GM19351 (cell line): ENCODE data around the gene DLG5.

Source experiments
- ATAC-seq: cut with Tn5 transposase; IDR thresholded peaks from one replicate; pipeline ENCODE4 v1.9.1; 2021; ENCODE audit warnings: mild to moderate bottlenecking, moderate library complexity; ENCODE audit not compliant: unreplicated experiment

The DLG5 gene

DNA sequence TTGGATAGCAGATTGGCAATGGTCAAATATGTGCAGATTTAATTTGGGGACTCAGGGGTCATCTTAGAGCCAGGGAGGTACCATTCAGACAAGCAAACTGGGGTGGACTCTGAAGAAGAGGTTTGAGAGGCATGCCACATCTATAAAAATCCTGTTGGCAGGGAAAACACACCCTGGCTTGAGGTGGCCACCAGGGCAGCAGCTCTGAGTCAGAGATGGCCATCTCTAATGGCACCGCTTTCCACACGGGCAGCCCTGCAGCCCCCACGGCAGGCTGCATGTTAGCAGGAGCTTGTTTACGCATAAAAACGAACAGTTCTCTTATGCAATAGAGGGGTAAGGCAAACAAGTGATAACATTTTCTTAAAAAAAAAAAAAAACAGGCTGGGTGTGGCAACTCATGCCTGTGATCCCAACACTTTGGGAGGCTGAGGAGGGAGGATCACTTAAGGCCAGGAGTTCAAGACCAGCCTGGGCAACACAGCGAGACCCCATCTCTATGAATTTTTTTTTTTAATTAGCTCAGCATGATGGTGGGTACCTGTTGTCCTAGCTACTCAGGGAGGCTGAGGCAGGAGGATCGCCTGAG is 14.9 kb downstream of the DLG5 start:
- ATAC-seq: no peak

DNA sequence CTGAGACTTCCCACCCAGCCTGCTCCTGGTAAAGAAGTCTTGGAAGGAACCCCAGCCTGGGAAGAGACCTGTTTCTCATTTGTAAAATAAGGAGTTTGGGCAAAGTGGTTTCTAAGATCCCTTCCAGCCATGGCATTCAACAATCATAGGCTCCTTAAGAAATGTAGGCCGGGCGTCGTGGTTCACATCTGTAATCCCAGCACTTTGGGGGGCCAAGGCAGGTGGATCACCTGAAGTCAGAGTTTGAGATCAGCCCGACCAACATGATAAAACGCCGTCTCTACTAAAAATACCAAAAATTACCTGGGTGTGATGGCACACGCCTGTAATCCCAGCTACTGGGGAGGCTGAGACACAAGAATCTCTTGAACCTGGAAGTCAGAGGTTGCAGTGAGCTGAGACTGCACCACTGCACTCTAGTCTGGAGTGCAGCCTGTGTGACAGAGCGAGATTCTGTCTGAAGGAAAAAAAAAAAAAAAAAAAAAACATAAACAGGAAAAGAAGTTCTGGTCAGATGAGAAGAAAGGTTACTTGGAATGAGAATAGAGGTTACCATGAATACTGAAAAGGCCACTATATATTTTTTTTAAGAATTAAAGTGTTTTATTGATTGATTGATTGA is 15.9 kb downstream of the DLG5 start:
- no peak for ATAC-seq

- no peak for ATAC-seq
Observed at GRCh38 chr10:77909749-77910375, 16.7 kb downstream of the DLG5 start.

DNA sequence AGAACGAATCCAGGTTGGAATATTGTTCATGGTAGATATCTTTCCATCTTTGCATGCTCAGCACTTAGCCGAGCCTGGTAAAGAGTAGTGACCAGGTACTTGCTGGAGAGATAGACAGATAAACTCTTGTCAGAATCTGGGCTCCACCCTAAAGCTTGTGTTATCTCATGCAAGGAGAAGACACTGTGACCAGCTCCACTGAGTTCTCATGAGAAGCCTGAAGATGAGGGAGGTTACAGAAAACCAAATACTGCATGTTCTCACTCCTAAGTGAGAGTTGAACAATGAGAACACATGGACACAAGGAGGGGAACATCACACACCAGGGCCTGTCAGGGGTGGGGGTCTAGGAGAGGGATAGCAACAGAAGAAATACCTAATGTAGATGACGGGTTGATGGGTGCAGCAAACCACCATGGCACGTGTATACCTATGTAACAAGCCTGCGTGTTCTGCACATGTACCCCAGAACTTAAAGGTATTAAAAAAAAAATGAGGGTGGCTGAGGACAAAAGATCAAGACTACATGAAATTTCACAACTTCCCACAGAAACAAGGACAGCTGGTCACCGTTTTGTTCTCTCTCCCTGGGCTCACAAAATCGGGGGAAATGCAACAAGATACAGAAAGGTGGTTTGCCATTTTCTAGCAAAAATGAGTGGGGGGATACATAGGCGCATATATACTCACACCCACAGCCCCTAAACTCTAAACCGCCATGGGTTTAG is 17.4 kb downstream of the DLG5 start:
- no peak for ATAC-seq

DNA sequence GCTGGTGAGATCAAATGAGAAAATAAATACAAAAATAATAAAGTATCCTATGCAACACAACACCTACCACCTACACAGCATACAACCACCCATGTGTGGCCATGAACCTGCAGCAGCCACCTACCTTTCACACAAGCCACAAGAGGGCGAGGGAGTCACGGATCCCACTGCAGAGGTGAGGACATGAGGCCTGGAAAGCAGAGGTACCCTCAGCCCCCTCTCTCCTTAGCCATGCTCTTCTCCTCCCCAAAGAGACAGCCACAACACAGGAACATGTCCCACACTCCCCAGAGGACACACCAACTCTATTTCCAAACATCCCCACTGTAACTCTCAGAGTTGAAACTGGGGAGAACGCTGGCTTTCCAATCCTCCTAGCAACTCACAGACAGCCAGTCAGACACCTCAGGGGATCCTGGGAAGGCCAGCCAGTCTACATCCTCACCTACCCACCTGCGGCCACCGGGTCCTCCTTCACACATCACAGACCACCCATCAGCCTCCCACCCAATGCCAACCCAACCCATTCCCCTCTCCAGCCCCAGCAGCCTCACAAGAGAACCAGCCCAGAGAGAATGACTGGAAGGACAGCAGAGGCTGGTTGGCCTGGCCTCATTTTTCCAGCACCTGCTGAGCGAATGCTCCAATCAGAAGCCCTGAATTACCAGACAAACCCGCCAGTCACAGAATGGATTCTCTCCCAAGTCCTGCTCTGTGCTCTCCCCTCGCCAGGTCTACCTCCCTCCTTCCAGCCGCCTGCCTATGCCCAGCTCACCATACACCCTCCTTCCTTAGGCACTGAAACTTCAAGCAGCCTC is 18.4 kb downstream of the DLG5 start:
- no peak for ATAC-seq

DNA sequence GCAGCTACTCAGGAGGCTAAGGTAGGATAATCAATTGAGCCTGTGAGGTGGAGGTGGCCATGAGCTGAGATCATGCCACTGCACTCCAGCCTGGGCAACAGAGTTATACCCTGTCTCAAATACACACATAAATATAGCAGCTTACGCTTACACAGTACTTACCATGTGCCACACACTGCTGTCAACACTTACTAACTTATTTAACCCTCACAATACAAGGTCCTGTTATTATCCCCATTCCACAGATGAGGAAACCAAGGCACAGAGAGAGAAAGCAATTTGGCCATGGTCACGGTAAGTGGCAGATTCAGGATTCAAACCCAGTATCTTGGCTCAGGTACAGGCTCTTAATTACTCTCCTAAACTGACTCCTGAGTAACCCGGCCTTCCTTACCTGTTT is 19.1 kb downstream of the DLG5 start:
- ATAC-seq: no peak

- no peak for ATAC-seq
Observed at GRCh38 chr10:77906951-77907421, 19.6 kb downstream of the DLG5 start.

DNA sequence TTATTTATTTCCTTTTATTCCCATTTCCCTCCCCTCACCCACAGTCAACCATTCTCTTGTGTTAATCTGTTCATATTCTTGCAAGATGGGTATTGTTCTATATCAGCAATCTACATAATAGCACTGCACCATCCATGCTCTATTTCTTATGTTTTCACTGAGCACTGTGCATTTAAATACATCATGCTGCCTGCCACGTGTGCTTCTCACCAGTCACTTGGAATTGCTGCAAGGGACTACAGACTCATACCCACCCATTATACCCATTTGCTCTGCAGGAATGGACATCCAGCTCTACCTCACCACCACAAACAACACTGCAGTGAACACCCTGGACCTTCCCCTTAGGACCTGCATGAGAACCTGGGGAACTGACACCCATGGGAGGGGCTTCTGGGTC is 20.8 kb downstream of the DLG5 start:
- no peak for ATAC-seq

DNA sequence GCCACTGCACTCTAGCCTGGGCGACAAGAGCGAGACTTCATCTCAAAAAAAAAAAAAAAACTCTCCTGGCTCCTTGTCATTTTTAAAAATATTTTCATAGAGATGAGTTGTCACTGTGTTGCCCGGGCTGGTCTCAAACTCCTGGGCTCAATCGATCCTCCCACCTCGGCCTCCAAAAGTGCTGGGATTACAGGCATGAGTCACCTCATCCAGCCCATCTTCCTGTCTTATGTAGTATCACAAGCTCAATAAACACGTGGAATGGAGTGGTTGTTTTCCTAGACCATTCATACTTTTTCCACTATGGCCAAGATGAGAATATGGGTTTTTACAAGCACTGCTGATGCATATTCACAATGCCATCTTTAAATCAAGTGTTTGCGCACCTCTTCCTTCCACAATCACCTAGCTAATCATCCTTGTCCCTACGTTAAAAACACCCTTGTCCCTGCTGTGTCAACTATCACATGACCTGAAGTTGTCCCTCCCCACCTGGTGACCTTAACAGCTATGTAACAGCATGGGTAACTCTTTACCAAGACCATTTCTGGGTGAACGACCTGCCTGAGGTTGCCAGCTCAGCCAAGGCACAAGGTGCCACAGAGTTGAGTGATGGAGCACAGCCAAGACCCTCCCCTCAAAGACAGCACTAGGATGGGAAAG is 21.3 kb downstream of the DLG5 start:
- no peak for ATAC-seq

- no peak for ATAC-seq
Observed at GRCh38 chr10:77904100-77904840, 22.3 kb downstream of the DLG5 start.

DNA sequence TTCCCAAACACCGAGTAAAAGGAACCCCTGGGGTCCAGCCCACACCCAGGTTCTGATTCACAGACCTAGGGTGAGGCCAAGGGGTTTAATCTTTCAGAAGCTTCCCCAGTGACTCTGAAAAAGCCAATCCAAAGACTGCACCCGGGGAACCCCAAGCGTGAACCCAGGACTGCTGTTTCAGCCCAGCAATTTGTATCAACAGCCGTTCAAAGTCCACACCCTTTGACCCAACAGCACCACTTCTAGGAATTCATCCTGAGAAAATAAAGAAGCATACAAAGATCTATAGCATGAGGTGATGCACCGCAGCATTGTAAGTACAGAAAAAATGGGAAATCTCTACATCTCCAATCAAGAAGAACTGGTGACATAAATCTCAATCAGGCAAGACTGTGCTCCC is 24.4 kb downstream of the DLG5 start:
- no peak for ATAC-seq

GRCh38 chr10:77901743-77902142 is 24.8 kb downstream of the DLG5 start:
- ATAC-seq: no peak

DNA sequence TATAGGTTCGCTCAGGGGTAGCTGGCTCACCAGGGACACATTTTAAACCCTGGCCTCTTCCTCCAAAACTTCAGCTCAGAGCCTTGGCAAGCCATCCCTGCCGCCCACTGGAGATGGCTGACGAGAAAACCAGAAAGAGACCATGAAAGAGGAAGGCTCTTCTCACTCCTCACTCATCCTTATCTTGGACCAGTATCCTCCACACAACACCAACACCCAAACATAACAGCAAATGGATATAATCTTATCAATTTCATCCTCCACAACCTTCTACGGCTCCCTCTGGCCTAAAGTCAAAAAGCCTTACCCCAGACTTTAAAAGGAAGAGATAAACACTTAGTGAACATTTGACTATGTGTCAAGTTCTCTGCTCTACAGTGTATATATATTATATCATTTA is 26.9 kb downstream of the DLG5 start:
- ATAC-seq: no peak

DNA sequence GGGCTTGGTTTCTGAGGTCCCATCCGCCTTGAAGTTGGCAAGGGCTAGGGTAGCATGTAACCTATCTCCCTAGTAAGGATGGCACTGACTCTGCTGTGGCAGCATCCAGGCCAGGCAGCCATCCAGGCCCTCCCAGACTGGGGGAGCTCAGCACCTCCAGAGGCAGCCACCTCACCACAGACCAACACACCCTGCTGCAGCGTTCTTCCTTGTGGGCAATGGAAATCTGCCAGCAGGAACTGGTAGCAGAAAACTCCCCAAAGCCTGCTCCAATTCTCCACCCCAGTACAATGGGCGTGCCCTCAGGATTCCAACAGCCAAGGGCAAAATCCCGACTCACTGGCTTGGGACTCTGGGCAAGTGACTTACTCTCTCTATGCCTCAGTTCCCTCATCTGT is 27.5 kb downstream of the DLG5 start:
- no peak for ATAC-seq

- no peak for ATAC-seq
Observed at GRCh38 chr10:77898323-77899079, 28.1 kb downstream of the DLG5 start.

GRCh38 chr10:77896058-77896457 is 30.5 kb downstream of the DLG5 start:
- ATAC-seq: no peak

GRCh38 chr10:77894058-77894457 is 32.5 kb downstream of the DLG5 start:
- ATAC-seq: no peak

DNA sequence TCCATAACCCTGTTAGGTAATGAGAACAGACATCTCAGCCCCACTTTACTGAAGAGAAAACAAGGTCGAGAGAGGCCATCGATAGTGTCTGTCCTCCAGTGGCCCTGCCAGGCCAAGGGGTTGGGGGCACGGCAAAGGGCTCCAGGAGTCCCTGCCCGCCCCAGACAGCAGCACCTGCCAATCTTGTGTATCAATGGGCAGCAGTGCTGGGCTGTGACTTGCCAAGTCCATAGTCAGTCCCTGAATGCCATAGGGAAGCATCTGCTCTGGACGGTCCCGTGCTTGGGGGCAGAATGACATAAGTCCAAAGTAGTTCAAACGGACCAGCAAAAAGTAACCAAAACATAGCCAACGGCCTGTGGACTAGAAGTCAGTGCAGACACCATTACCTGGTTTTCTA is 33.2 kb downstream of the DLG5 start:
- no peak for ATAC-seq

DNA sequence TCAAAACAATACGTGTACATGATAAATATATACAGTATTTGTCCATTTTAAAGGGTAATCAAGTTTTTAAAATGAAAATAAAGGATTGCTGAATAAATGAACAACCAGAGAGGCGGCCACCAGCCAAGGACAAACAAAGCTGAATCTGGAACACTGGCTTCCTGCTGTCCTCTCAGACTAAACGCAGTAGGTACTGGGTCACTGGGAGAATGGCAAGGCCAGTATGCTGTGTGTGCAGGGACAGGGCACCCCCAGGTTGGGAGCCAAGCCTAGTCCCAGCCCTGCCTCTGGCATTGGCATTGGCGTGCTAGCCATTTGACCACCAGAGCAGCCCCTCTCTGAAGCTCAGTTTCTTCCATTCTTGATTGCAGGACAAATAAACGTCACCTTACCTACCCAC is 33.8 kb downstream of the DLG5 start:
- no peak for ATAC-seq
